Stimulated activated naive B cell treated with anti-CD40 and anti-IgM and Interleukin-4, amounts not matched to agents 10 μg/mL and 1 μg/mL and 100 μg/mL, for 72 hours (primary cell): ENCODE data around the gene KRTAP10-7.
"Not testable (repeated sequence)": the region's sequence is repeated elsewhere in the genome, so short reads cannot be mapped to it uniquely, and the experiment has no call there.

Experiments
- ATAC-seq, 2 donors: fragments of 150-1000 bp; cut with Tn5 transposase; replicated peaks; 2 replicates each; pipeline ENCODE4 v1.10.0; 2021; ENCODE audit warnings: moderate library complexity in 1 of 2
- DNase-seq: peaks from one replicate; pipeline ENCODE4 v3.0.0; 2021
- H3K27ac Mint-ChIP-seq: one replicate; pipeline ENCODE4 v1.8.0; 2022; ENCODE audit warnings: mild to moderate bottlenecking, mixed read lengths
- H3K27me3 Mint-ChIP-seq, 2 donors: one replicate each; pipeline ENCODE4 v1.8.0; 2022; ENCODE audit warnings: mixed read lengths in 2 of 2
- H3K36me3 Mint-ChIP-seq, 2 donors: one replicate each; pipeline ENCODE4 v1.8.0; 2022; ENCODE audit warnings: mixed read lengths in 2 of 2, mild to moderate bottlenecking in 1 of 2
- H3K4me1 Mint-ChIP-seq, 2 donors: one replicate each; pipeline ENCODE4 v1.8.0; 2022; ENCODE audit warnings: mixed read lengths in 2 of 2, mild to moderate bottlenecking in 1 of 2
- H3K4me3 Mint-ChIP-seq, 2 donors: one replicate each; pipeline ENCODE4 v1.8.0; 2022; ENCODE audit warnings: mild to moderate bottlenecking in 2 of 2, mixed read lengths in 2 of 2, moderate library complexity in 1 of 2
- H3K9me3 Mint-ChIP-seq, 2 donors: one replicate each; pipeline ENCODE4 v1.8.0; 2022; ENCODE audit warnings: mixed read lengths in 2 of 2, mild to moderate bottlenecking in 1 of 2

Gene KRTAP10-7

GRCh38 chr21:44576025-44576420 lies 24.4 kb upstream of the KRTAP10-7 start:
- no peak for DNase-seq
- H3K4me3 Mint-ChIP-seq = no peak overlapping the region
- ATAC-seq = no peak
- H3K27me3 Mint-ChIP-seq = peaks cover 54 to 59% of the 10 kb centered on the region in 2 donors
- peaks cover 27 to 33% of the 10 kb centered on the region in 2 donors for H3K9me3 Mint-ChIP-seq
- H3K4me1 Mint-ChIP-seq = peaks cover 3 to 5% of the 10 kb centered on the region in 2 donors
- H3K27ac Mint-ChIP-seq = no peak overlapping the region
- H3K36me3 Mint-ChIP-seq = peaks cover 12 to 22% of the 10 kb centered on the region in 2 donors

GRCh38 chr21:44578371-44579055 lies 21.9 kb upstream of the KRTAP10-7 start:
- H3K36me3 Mint-ChIP-seq = peaks cover 15 to 25% of the 10 kb centered on the region in 2 donors
- no peak overlapping the region for H3K4me3 Mint-ChIP-seq
- peaks cover 40 to 41% of the 10 kb centered on the region in 2 donors for H3K9me3 Mint-ChIP-seq

GRCh38 chr21:44579056-44579832 lies 21.2 kb upstream of the KRTAP10-7 start:
- no peak overlapping the region for H3K27ac Mint-ChIP-seq
- peaks cover 3 to 5% of the 10 kb centered on the region in 2 donors for H3K4me1 Mint-ChIP-seq
- ATAC-seq (no peak), DNase-seq (no peak)
- H3K9me3 Mint-ChIP-seq = peaks cover 40 to 41% of the 10 kb centered on the region in 2 donors
- H3K36me3 Mint-ChIP-seq = peaks cover 15 to 25% of the 10 kb centered on the region in 2 donors
- no peak overlapping the region for H3K4me3 Mint-ChIP-seq
- H3K27me3 Mint-ChIP-seq = peaks cover 43 to 46% of the 10 kb centered on the region in 2 donors

More at GRCh38 chr21:44578371-44579055, 21.9 kb upstream of the KRTAP10-7 start:
- Mint-ChIP-seq H3K27ac (no peak overlapping the region), H3K4me1 (peaks cover 3 to 5% of the 10 kb centered on the region in 2 donors), H3K27me3 (peaks cover 42 to 48% of the 10 kb centered on the region in 2 donors)
- ATAC-seq (no peak), DNase-seq (no peak)

- ATAC-seq (no peak), DNase-seq (no peak)
- Mint-ChIP-seq H3K27me3 (peaks cover 42 to 45% of the 10 kb centered on the region in 2 donors), H3K36me3 (peaks cover 15 to 25% of the 10 kb centered on the region in 2 donors), H3K9me3 (peaks cover 40 to 41% of the 10 kb centered on the region in 2 donors), H3K27ac (no peak overlapping the region), H3K4me1 (peaks cover 3% of the 10 kb centered on the region in 2 donors), H3K4me3 (no peak overlapping the region)
These were observed 20.6 kb upstream of the KRTAP10-7 start for GRCh38 chr21:44579833-44580144.

GRCh38 chr21:44580231-44580821 lies 20.1 kb upstream of the KRTAP10-7 start, which contains the start of gene KRTAP10-5:
TSS of gene KRTAP10-5 (minus strand) at chr21:44580604. CDS start at chr21:44580578, 26 bp downstream.
- not testable (repeated sequence) for DNase-seq, H3K27ac Mint-ChIP-seq, H3K4me1 Mint-ChIP-seq, ATAC-seq, H3K4me3 Mint-ChIP-seq
- peaks cover 15 to 25% of the 10 kb centered on the region in 2 donors for H3K36me3 Mint-ChIP-seq
- peaks cover 40 to 46% of the 10 kb centered on the region in 2 donors for H3K27me3 Mint-ChIP-seq
- H3K9me3 Mint-ChIP-seq = peaks cover 40 to 41% of the 10 kb centered on the region in 2 donors

GRCh38 chr21:44581158-44581557 lies 19.2 kb upstream of the KRTAP10-7 start:
- Mint-ChIP-seq H3K4me1 (peaks cover 0 to 3% of the 10 kb centered on the region in 2 donors), H3K36me3 (peaks cover 12 to 25% of the 10 kb centered on the region in 2 donors), H3K27ac (no peak overlapping the region), H3K4me3 (no peak overlapping the region), H3K9me3 (peaks cover 38 to 41% of the 10 kb centered on the region in 2 donors), H3K27me3 (peaks cover 44 to 50% of the 10 kb centered on the region in 2 donors)
- ATAC-seq (no peak), DNase-seq (no peak)

- peaks cover 0 to 3% of the 10 kb centered on the region in 2 donors for H3K4me1 Mint-ChIP-seq
- H3K27ac Mint-ChIP-seq = no peak overlapping the region
- H3K36me3 Mint-ChIP-seq = peaks cover 12 to 25% of the 10 kb centered on the region in 2 donors
- no peak for ATAC-seq
- peaks cover 53 to 59% of the 10 kb centered on the region in 2 donors for H3K27me3 Mint-ChIP-seq
- DNase-seq = no peak
- H3K4me3 Mint-ChIP-seq = no peak overlapping the region
- peaks cover 36 to 41% of the 10 kb centered on the region in 2 donors for H3K9me3 Mint-ChIP-seq
These were observed 18.3 kb upstream of the KRTAP10-7 start for GRCh38 chr21:44582055-44582454.

- H3K36me3 Mint-ChIP-seq = peaks cover 10 to 21% of the 10 kb centered on the region in 2 donors
- ATAC-seq (no peak), DNase-seq (no peak)
- H3K9me3 Mint-ChIP-seq = peaks cover 27 to 32% of the 10 kb centered on the region in 2 donors
- no peak overlapping the region for H3K4me3 Mint-ChIP-seq
- peaks cover 55 to 63% of the 10 kb centered on the region in 2 donors for H3K27me3 Mint-ChIP-seq
- peaks cover 0 to 3% of the 10 kb centered on the region in 2 donors for H3K4me1 Mint-ChIP-seq
- no peak overlapping the region for H3K27ac Mint-ChIP-seq
These were observed 17.2 kb upstream of the KRTAP10-7 start for GRCh38 chr21:44583089-44583799.

- DNase-seq (no peak), ATAC-seq (no peak)
- Mint-ChIP-seq H3K36me3 (peaks cover 10 to 21% of the 10 kb centered on the region in 2 donors), H3K4me1 (peaks cover 0 to 3% of the 10 kb centered on the region in 2 donors), H3K4me3 (no peak overlapping the region), H3K27ac (no peak overlapping the region), H3K9me3 (peaks cover 25 to 32% of the 10 kb centered on the region in 2 donors), H3K27me3 (peaks cover 53 to 62% of the 10 kb centered on the region in 2 donors)
These were observed 16.6 kb upstream of the KRTAP10-7 start for GRCh38 chr21:44583800-44584147.

GRCh38 chr21:44585892-44586291 lies 14.5 kb upstream of the KRTAP10-7 start:
- DNase-seq (no peak), ATAC-seq (no peak)
- H3K27ac Mint-ChIP-seq = no peak overlapping the region
- peaks cover 12 to 23% of the 10 kb centered on the region in 2 donors for H3K9me3 Mint-ChIP-seq
- no peaks in the 10 kb centered on the region for H3K4me1 Mint-ChIP-seq
- peaks cover 49 to 65% of the 10 kb centered on the region in 2 donors for H3K27me3 Mint-ChIP-seq
- H3K4me3 Mint-ChIP-seq = no peak overlapping the region
- H3K36me3 Mint-ChIP-seq = peaks cover 3 to 7% of the 10 kb centered on the region in 2 donors

GRCh38 chr21:44589094-44589493 lies 11.3 kb upstream of the KRTAP10-7 start:
- DNase-seq (no peak), ATAC-seq (no peak)
- H3K27me3 Mint-ChIP-seq = peaks cover 50 to 61% of the 10 kb centered on the region in 2 donors
- H3K4me3 Mint-ChIP-seq = no peak overlapping the region
- H3K27ac Mint-ChIP-seq = no peak overlapping the region
- no peaks in the 10 kb centered on the region for H3K4me1 Mint-ChIP-seq
- H3K9me3 Mint-ChIP-seq = no peaks in the 10 kb centered on the region
- H3K36me3 Mint-ChIP-seq = no peaks in the 10 kb centered on the region

GRCh38 chr21:44589586-44590305 lies 10.7 kb upstream of the KRTAP10-7 start:
- DNase-seq = no peak
- no peaks in the 10 kb centered on the region for H3K4me1 Mint-ChIP-seq
- no peak overlapping the region for H3K4me3 Mint-ChIP-seq
- no peak overlapping the region for H3K27ac Mint-ChIP-seq
- H3K9me3 Mint-ChIP-seq = no peaks in the 10 kb centered on the region
- no peaks in the 10 kb centered on the region for H3K36me3 Mint-ChIP-seq
- peaks cover 45 to 55% of the 10 kb centered on the region in 2 donors for H3K27me3 Mint-ChIP-seq
- ATAC-seq = no peak

- H3K4me3 Mint-ChIP-seq = no peak overlapping the region
These were observed 10.1 kb upstream of the KRTAP10-7 start for GRCh38 chr21:44590311-44590721.

More at GRCh38 chr21:44590311-44590721, 10.1 kb upstream of the KRTAP10-7 start:
- no peaks in the 10 kb centered on the region for H3K9me3 Mint-ChIP-seq
- H3K36me3 Mint-ChIP-seq = no peaks in the 10 kb centered on the region
- no peaks in the 10 kb centered on the region for H3K4me1 Mint-ChIP-seq
- ATAC-seq (no peak), DNase-seq (no peak)
- H3K27ac Mint-ChIP-seq = no peak overlapping the region
- H3K27me3 Mint-ChIP-seq = peaks cover 46 to 50% of the 10 kb centered on the region in 2 donors
